Bone marrow (tissue), 2 donors: Measurements from ENCODE around the gene TOR1B.

Experiments used
- DNase-seq, 2 donors: peaks; one replicate each; lab custom pipeline; 2025; lab: John Stamatoyannopoulos, UW

Gene TOR1B

GRCh38 chr9:129845373-129845772 is 42.4 kb downstream of the TOR1B start:
- no peak for DNase-seq

- DNase-seq: no peak
Observed at GRCh38 chr9:129848712-129849441, 45.9 kb downstream of the TOR1B start.

DNA sequence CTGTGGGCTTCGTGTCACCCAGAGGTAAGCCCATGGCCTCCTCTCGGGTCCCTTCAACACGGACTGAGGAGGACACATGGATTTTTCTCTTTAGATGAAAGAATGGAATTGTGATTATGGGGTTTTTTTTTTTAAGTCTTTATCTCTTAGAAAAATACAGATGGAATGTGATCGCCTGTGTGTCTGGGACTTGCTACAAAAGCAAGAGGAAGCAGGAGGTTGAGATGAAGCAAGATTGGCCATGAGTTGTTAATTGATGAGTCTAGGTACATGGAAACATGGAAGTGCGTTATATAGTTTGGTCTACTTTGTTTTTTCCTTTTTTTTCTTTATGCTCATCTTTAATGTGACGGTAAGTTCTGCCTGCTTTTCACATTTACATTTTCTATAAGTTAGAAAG is 46.9 kb downstream of the TOR1B start:
- no peak for DNase-seq

DNA sequence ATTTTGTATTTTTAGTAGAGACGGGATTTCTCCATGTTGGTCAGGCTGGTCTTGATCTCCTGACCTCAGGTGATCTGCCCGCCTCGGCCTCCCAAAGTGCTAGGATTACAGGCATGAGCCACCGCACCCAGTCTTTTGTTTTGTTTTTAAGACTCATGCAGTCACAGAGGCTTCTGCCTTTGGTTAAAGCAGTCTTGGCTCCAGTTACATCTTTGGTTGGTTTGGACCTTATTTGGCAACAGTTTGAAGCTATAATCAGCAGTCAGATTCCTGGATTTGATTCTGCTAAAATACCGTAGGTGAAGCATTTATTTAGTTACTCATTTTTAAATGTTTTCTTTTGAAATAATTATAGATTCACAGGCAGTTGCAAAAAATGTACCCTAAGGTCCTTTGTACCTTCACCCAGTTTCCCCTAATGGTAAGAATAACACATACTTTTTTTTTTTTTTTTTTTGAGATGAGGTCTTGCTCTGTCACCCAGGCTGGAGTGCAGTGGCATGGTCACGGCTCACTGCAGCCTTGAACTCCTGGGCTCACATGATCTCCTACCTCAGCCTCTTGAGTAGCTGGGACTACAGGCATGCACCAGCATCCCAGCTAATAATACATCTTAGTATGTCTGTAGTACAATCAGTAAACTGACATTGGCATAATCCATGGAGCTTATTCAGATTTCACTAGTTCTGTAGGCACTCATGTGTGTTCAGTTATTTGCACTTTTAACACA is 48.0 kb downstream of the TOR1B start:
- DNase-seq: no peak

DNA sequence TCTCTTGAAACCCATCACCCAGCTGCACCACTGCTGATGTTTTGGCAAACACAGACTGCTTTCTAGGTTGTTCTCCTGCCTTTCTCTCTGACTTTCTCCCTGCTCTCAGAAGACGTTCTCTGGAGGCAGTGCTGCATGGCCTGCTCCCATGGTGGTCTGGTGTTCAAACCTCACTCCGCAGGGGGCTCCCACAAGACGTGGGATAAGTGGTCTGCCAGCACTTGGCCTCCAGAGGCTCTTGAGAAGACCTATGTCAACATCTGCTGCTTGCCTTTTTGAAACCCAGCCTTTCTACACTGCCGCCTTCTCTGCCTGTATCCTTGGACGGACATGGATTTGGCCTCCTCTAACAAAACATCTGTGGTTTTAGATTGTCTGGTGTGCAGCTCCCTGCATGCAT is 48.8 kb downstream of the TOR1B start:
- DNase-seq: no peak

GRCh38 chr9:129852579-129852978 is 49.6 kb downstream of the TOR1B start:
- DNase-seq: no peak

DNA sequence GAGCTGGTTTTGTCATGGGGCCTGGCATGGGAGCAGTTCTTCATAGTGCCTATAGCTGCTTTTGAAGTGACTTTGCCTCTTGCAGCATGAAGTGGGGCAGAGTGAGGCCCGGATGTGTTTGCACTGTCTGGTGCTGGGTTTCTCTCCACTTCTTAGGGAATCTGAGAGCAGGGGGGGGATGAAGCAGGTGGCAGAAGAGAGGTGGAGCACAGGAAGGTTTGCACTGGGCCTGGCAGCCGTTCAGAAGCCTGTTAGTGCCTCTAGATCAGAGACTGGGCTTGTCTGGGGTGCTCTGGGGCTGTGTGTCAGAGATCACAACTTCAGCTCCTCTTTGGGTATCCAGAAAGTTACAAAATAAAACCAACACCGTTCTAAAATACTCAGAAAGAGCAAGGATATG is 50.6 kb downstream of the TOR1B start:
- DNase-seq: no peak

GRCh38 chr9:129854588-129855110 is 51.7 kb downstream of the TOR1B start:
- no peak for DNase-seq

GRCh38 chr9:129857207-129857606 is 54.2 kb downstream of the TOR1B start:
- DNase-seq: no peak

DNA sequence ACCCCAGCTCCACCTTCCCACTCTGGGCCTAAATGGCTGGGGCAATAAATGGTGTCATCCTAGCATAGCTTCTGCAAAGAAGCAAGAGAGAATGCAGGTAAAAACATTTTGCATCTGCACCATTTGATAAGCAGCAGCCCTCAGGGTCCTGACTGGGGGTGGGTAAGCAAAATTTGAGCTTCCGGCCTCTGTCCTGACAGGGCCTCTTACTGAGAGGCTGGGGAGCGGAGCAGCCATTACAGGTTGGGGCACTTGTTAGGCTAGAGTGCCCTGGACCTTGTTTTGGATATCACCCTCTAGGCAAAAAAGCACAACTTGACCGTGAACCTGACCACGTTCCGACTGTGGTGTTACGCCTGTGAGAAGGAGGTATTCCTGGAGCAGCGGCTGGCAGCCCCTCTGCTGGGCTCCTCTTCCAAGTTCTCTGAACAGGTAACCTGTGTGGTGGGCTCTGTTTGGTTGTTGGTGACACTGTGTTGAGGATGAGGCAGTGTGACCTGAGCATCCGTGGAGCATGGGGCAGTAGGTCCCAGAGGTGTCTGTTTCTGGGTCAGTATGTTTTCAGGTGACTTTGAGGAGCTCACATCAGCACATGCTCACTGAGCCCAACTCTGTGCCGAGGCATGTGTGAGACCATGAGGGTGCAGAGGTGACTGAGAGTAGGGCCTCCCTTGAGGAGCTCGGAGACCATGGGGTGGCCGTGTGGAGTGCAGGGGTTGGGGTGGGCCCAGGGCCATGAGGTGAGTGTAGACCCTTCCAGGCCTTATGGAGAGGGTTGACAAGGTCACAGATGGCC is 55.4 kb downstream of the TOR1B start:
- no peak for DNase-seq
